Spleen (tissue), 7 donors: ENCODE measurements around the gene GOLGA6L10.
"Not testable (repeated sequence)": the region's sequence is repeated elsewhere in the genome, so short reads cannot be mapped to it uniquely, and the experiment has no call there.

Source experiments
- CTCF ChIP-seq, 11 experiments: fragments of 200-600 bp in 7 of 11; fragments of 450-650 bp in 4 of 11; sonication (generic) in 4 of 11; IDR thresholded peaks in 8 of 11; conservative IDR thresholded peaks in 3 of 11; 1 replicate in 7 of 11; 2 replicates in 4 of 11; pipeline versions ENCODE4 v1.4.0 to v1.8.0; 2016 to 2021; ENCODE audit warnings: antibody characterized with exemption in 11 of 11, inconsistent platforms in 4 of 11, mild to moderate bottlenecking in 1 of 11
- POLR2A ChIP-seq, 3 donors: fragments of 450-650 bp; IDR thresholded peaks; one replicate each; pipeline ENCODE4 v1.5.1; 2017; ENCODE audit warnings: antibody characterized with exemption in 3 of 3, mild to moderate bottlenecking in 1 of 3
- donor health status: DM: no; HTN: no; CAD: no; lungs with moderate emphysema.
- donor health status: DM: no; HTN: no; CAD: no.
- donor health status: DM: no; HTN: no; CAD: no.

GRCh38 chr15:82322488-82322887 is 26.8 kb downstream of the GOLGA6L10 start:
- TF ChIP-seq CTCF (IDR thresholded peaks at IDR 0.05 in 8 of 11, conservative IDR thresholded peaks at IDR 0.05 in 3 of 11); POLR2A (IDR thresholded peaks at IDR 0.05): not testable (repeated sequence)
